Measurements from ENCODE around the gene PRPF8. TPM values are rescaled to one million over a fixed set of nuclear protein-coding genes. Genes with fewer than 3 reads are reported as not detected.

Gene PRPF8
- total RNA-seq, 1 donor from 2014 or later = 180 TPM

GRCh38 chr17:1646199-1646875 lies 38.3 kb downstream of the PRPF8 start:
- DNase-seq (ENCODE audit: extremely low read depth, low read depth, low spot score) = no peak

- no peak for DNase-seq (ENCODE audit: extremely low read depth, low read depth, low spot score)
These were observed 39.2 kb downstream of the PRPF8 start, which contains the start of gene SCARF1 for GRCh38 chr17:1645207-1646171. Gene SCARF1, minus strand, starts transcription at chr17:1645732. Its CDS starts 35 bp downstream, at chr17:1645697.

GRCh38 chr17:1644493-1645206 lies 40.0 kb downstream of the PRPF8 start:
- DNase-seq (ENCODE audit: extremely low read depth, low read depth, low spot score) = no peak

GRCh38 chr17:1643999-1644492 lies 40.6 kb downstream of the PRPF8 start:
- no peak for DNase-seq (ENCODE audit: extremely low read depth, low read depth, low spot score)

- DNase-seq (ENCODE audit: extremely low read depth, low read depth, low spot score) = no peak
These were observed 41.2 kb downstream of the PRPF8 start for GRCh38 chr17:1643293-1643998.

- DNase-seq (ENCODE audit: extremely low read depth, low read depth, low spot score) = no peak
These were observed 43.6 kb downstream of the PRPF8 start for GRCh38 chr17:1641065-1641403.

- no peak for DNase-seq (ENCODE audit: extremely low read depth, low read depth, low spot score)
These were observed 44.2 kb downstream of the PRPF8 start for GRCh38 chr17:1640329-1641064.

- DNase-seq (ENCODE audit: extremely low read depth, low read depth, low spot score) = no peak
These were observed 45.0 kb downstream of the PRPF8 start for GRCh38 chr17:1639549-1640180.

GRCh38 chr17:1638624-1639300 lies 45.9 kb downstream of the PRPF8 start:
- no peak for DNase-seq (ENCODE audit: extremely low read depth, low read depth, low spot score)

- no peak for DNase-seq (ENCODE audit: extremely low read depth, low read depth, low spot score)
These were observed 46.5 kb downstream of the PRPF8 start for GRCh38 chr17:1638171-1638590.

- no peak for DNase-seq (ENCODE audit: extremely low read depth, low read depth, low spot score)
These were observed 47.9 kb downstream of the PRPF8 start for GRCh38 chr17:1636732-1637285.

GRCh38 chr17:1635675-1636465 lies 48.8 kb downstream of the PRPF8 start:
- DNase-seq (ENCODE audit: extremely low read depth, low read depth, low spot score) = no peak

- no peak for DNase-seq (ENCODE audit: extremely low read depth, low read depth, low spot score)
These were observed 49.6 kb downstream of the PRPF8 start for GRCh38 chr17:1634841-1635650.

- DNase-seq (ENCODE audit: extremely low read depth, low read depth, low spot score) = no peak
These were observed 54.0 kb downstream of the PRPF8 start for GRCh38 chr17:1630662-1631061.

- DNase-seq (ENCODE audit: extremely low read depth, low read depth, low spot score) = no peak
These were observed 55.0 kb downstream of the PRPF8 start for GRCh38 chr17:1629504-1630310.
